Islet precursor cell (in vitro differentiated cells): ENCODE data around the gene HIPK4.
A peak's percentile ranks its signal among the peaks of the same experiment; 100 is the strongest.
"Not testable (repeated sequence)": the region's sequence is repeated elsewhere in the genome, so short reads cannot be mapped to it uniquely, and the experiment has no call there.

Experiments
- DNase-seq: peaks from one replicate; pipeline ENCODE4 v3.0.0-alpha.2; 2018

The HIPK4 gene

GRCh38 chr19:40390084-40390742, at the start of gene HIPK4:
Gene HIPK4 (minus strand): TSS chr19:40390181. CDS start chr19:40389902, 279 bp downstream.
- DNase-seq = no peak

DNA sequence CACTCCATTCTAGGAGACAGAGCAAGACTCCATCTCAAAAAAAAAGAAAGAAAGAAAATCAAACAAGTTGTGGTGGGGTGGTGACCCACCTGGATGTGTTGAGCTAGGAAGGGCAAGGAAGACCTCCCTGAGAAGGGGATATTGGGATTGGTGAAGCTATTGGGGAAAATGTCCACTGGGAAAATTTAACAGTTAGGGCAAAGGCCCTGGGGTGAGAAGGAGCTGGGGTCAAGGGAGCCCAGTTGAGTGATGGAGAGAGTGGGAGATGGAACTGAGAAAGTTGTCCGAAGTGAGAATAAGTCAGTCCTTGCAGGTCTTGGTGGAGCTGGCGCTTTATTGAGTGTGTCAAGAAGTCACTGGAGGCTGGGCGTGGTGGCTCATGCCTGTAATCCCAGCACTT, 48.3 kb upstream of the HIPK4 start:
- no peak for DNase-seq

GRCh38 chr19:40433391-40434216, 43.6 kb upstream of the HIPK4 start:
- DNase-seq = peak; percentile 96

DNA sequence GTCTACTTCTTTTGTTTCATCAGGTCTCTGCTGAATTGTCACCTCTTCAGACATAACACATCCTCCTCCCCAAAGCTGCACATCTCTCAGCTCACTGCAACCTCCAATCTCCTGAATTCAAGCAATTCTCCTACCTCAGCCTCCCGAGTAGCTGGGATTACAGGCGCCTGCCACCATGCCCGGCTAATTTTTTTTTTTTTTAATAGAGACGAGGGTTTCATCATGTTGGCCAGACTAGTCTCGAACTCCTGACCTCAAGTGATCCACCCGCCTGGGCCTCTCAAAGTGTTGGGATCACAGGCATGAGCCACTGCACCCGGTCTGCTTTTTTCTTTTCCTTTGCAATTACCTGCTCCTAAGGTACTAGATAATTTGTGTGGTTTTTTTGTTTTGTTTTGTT, 42.8 kb upstream of the HIPK4 start:
- DNase-seq = not testable (repeated sequence)

GRCh38 chr19:40431698-40432097, 41.7 kb upstream of the HIPK4 start:
- no peak for DNase-seq

DNA sequence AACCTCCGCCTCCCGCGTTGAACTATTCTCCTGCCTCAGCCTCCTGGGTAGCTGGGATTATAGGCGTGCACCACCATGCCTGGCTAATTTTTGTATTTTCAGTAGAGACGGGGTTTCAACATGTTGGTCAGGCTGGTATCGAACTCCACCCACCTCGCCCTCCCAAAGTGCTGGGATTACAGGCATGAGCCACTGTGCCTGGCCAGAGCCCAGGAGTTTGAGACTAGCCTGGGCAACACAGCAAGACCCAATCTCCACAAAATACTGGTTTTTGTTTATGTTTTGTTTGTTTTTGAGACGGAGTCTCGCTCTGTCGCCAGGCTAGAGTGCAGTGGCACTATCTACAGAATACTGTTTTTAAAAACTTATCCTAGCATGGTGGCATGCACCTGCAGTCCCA, 40.3 kb upstream of the HIPK4 start:
- not testable (repeated sequence) for DNase-seq

GRCh38 chr19:40428197-40428596, 38.2 kb upstream of the HIPK4 start:
- not testable (repeated sequence) for DNase-seq

- peak; percentile 100 for DNase-seq
Observed at GRCh38 chr19:40425450-40426287, 35.7 kb upstream of the HIPK4 start, which contains the start of gene SERTAD1. Gene SERTAD1 (minus strand): TSS chr19:40425992. CDS start chr19:40423546, 2,446 bp downstream.

DNA sequence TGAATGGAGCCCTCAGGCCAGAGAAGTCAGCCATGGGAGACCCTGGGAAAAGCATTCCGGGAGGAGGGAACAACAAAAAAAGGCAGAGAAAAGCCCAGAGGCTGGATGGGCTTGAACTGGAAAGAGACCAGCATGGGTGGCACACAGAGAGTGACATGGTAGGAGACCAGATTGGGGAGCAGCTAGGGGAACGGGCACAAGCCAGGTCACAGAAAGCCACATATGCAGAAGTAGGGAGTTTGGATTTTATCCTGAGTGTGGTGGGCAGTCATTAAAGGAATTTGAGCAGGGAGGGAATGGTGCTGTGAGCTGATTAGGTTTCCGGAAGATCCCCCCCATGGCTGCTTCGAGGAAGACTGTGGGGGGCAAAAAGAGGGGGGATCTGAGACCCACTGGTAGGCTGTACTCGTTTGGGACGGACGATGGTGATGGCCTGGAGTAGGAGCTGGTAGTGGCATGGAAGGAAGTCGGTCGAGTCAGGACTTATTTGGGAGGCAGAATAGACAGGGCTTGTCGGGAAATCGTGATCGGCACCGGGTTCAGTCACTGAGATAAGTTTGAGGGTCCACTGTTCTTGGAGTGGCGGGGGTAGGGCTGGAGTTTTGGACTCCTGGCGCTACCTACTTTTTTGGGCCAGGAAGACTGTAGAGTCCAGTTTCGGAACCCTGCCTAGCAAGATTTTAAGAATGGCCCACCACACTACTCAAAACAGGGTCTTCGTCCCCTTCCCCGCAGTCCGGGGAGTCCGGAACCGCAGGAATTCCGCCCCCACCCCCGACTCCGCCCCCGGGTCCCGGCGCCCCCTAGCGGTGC, 34.9 kb upstream of the HIPK4 start:
- DNase-seq = no peak

DNA sequence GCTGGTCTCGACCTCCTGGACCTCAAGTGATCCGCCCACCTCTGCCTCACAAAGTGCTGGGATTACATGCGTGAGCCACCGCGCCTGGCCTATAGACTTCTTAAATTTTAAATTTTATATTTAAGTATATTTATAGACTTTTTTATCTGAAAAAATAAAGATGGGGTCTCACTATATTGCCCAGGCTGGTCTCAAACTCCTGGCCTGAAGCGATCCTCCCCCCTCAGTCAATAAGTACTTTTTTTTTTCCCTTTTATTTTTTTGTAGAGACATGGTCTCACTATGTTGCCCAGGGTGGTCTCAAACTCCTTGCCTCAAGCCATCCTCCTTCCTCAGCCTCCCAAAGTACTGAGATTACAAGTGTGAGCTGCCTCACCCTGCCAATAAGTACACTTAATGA, 34.0 kb upstream of the HIPK4 start:
- no peak for DNase-seq

GRCh38 chr19:40422748-40423566, 33.0 kb upstream of the HIPK4 start:
- no peak for DNase-seq

GRCh38 chr19:40421993-40422747, 32.2 kb upstream of the HIPK4 start:
- DNase-seq = no peak

- peak; percentile 97 for DNase-seq
Observed at GRCh38 chr19:40420766-40421765, 31.1 kb upstream of the HIPK4 start.

DNA sequence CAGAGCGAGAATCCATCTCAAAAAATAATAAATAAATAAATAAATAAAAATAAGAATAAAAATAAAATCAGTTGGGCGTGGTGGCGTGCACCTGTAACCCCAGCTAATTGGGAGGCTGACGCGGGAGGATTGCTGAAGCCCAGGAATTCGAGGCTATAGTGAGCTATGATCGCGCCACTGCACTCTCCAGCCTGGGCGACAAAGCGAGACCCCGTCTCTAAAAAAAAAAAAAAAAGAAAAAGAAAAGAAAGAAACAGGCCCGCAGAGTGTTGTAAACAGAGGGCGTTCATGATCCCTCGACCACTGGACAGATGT, 30.4 kb upstream of the HIPK4 start:
- DNase-seq = no peak

DNA sequence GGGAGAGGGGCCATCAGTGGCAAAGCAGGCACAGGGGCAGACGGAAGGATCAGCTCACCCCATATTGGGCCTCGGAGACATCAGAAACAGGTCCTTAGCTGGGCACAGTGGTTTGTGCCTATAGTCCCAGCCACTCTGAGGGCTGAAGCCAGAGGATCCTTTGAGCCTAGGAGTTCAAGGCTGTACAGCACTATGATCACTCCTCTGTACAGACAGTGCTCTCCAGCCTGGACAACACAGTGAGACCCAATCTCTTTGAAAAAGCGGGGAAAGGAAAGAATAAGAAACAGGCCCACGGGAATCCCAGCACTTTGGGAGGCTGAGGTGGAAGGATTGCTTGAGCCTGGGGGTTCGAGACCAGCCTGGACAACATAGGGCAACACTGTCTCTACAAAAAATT, 29.8 kb upstream of the HIPK4 start:
- no peak for DNase-seq

- no peak for DNase-seq
Observed at GRCh38 chr19:40419066-40419612, 29.2 kb upstream of the HIPK4 start.

- DNase-seq = no peak
Observed at GRCh38 chr19:40418040-40418439, 28.1 kb upstream of the HIPK4 start.

DNA sequence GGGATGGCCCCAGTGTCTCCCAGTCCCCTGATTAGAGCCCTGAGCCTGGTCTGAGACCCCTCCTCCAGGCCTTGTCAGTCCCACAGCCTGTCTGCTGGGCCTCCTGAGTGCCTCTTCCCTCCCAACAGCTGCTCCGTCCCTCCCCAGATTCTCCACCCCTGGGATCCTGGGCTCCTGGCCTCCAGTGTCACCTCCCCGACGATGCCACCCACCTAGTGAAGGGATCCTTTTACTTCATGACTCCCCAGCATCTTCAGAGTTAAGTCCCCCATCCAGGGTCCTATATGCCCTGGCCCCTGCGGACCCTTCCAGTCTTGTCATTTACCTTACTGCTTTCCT, 27.6 kb upstream of the HIPK4 start:
- DNase-seq = no peak

DNA sequence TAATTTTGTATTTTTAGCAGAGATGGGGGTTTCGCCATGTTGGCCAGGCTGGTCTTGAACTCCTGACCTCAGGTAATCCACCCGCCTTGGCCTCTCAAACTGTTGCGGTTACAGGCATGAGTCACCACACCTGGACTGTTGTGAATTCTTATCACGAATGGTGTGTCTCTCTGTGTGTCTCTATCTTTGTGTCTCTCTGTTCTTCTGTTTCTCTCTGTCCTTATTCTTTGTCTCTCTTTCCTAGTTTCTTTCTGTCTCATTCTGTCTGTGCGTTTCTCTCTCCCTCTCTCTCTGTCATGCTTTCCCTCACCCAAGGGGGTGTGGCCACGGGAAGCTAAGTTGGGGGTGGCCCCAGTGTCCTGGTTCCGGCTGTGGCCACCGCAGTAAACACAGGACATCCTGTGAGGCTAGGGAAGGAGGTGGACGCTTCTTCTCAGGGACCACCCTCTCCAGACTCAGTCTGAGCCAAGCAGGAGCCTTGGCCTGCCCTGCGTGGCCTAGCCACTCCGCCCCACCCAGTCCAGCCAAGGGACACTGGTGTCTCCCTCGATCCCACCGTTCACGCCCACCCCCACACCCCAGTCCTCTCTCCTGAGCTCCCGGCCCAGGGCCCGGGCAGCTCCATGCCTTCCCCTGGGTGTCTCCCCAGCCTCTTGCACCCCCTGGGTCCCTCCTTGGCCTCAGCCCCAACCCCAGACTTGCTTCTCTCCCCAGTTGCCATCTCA, 27.1 kb upstream of the HIPK4 start:
- no peak for DNase-seq
